Stimulated activated naive B cell treated with anti-CD40 and anti-IgM and Interleukin-4, amounts not matched to agents 10 μg/mL and 1 μg/mL and 100 μg/mL, for 72 hours (primary cell): ENCODE data around the gene RSPRY1.
"Not testable (repeated sequence)": the region's sequence is repeated elsewhere in the genome, so short reads cannot be mapped to it uniquely, and the experiment has no call there.

Source experiments
- ATAC-seq, 2 donors: fragments of 150-1000 bp; cut with Tn5 transposase; replicated peaks; 2 replicates each; pipeline ENCODE4 v1.10.0; 2021; ENCODE audit warnings: moderate library complexity in 1 of 2
- DNase-seq: peaks from one replicate; pipeline ENCODE4 v3.0.0; 2021
- H3K27ac Mint-ChIP-seq: one replicate; pipeline ENCODE4 v1.8.0; 2022; ENCODE audit warnings: mild to moderate bottlenecking, mixed read lengths
- H3K27me3 Mint-ChIP-seq, 2 donors: one replicate each; pipeline ENCODE4 v1.8.0; 2022; ENCODE audit warnings: mixed read lengths in 2 of 2
- H3K36me3 Mint-ChIP-seq, 2 donors: one replicate each; pipeline ENCODE4 v1.8.0; 2022; ENCODE audit warnings: mixed read lengths in 2 of 2, mild to moderate bottlenecking in 1 of 2
- H3K4me1 Mint-ChIP-seq, 2 donors: one replicate each; pipeline ENCODE4 v1.8.0; 2022; ENCODE audit warnings: mixed read lengths in 2 of 2, mild to moderate bottlenecking in 1 of 2
- H3K4me3 Mint-ChIP-seq, 2 donors: one replicate each; pipeline ENCODE4 v1.8.0; 2022; ENCODE audit warnings: mild to moderate bottlenecking in 2 of 2, mixed read lengths in 2 of 2, moderate library complexity in 1 of 2
- H3K9me3 Mint-ChIP-seq, 2 donors: one replicate each; pipeline ENCODE4 v1.8.0; 2022; ENCODE audit warnings: mixed read lengths in 2 of 2, mild to moderate bottlenecking in 1 of 2

RSPRY1 gene

DNA sequence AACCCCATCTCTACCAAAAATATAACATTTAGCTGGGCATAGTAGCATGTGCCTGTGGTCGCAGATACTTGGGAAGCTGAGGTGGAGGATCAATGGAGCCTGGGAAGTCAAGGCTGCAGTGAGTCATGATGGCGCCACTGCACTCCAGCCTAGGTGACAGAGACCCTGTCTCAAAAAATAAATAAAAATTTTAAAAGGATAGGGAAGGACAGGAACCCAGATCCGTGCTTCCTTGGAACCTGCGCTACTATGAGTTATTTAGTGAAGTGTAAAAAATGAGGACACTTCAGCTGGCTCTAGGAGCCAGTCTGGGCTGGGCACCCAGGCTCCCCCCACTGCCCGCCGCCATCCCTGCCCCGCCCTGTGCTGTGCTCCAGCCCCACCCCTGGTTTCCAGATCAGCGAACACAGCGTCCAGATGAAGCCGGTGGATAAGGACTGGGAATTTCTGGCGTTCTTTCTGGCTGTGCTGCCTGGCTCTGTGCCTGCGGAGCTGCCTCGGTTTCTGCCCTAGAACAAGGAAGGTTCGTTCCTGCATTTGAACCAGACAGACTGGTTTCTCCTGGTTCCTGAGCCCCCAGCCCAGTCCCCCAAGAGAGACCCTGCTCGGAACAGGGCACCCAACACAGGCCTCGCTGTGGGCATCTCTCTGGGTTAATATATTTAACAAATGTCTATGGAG, 79.9 kb downstream of the RSPRY1 start:
- ATAC-seq (no peak), DNase-seq (no peak)
- Mint-ChIP-seq H3K27ac (no peak overlapping the region), H3K27me3 (no peaks in the 10 kb centered on the region), H3K4me3 (no peak overlapping the region), H3K36me3 (no peaks in the 10 kb centered on the region), H3K9me3 (no peaks in the 10 kb centered on the region), H3K4me1 (no peaks in the 10 kb centered on the region)

GRCh38 chr16:57266531-57267260, 80.6 kb downstream of the RSPRY1 start:
- Mint-ChIP-seq H3K27me3 (no peaks in the 10 kb centered on the region), H3K27ac (peak overlapping the region; percentile 42), H3K9me3 (no peaks in the 10 kb centered on the region), H3K4me3 (no peak overlapping the region), H3K4me1 (no peaks in the 10 kb centered on the region), H3K36me3 (no peaks in the 10 kb centered on the region)
- ATAC-seq (no peak), DNase-seq (no peak)

DNA sequence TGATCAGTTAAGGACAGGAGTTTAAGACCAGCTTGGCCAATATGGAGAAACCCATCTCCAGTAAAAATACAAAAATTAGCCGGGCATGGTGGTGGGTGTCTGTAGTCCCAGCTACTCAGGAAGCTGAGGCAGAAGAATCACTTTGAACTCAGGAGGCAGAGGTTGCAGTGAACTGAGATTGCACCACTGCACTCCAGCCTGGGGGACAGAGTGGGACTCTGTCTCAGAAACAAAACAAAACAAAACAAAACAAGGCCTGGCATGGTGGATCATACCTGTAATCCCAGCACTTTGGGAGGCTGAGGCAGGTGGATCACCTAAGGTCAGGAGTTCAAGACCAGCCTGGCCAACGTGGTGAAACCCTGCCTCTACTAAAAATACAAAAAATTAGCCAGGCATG, 81.2 kb downstream of the RSPRY1 start:
- not testable (repeated sequence) for H3K4me1 Mint-ChIP-seq, H3K9me3 Mint-ChIP-seq, DNase-seq, H3K36me3 Mint-ChIP-seq, H3K27ac Mint-ChIP-seq, H3K27me3 Mint-ChIP-seq, H3K4me3 Mint-ChIP-seq, ATAC-seq

DNA sequence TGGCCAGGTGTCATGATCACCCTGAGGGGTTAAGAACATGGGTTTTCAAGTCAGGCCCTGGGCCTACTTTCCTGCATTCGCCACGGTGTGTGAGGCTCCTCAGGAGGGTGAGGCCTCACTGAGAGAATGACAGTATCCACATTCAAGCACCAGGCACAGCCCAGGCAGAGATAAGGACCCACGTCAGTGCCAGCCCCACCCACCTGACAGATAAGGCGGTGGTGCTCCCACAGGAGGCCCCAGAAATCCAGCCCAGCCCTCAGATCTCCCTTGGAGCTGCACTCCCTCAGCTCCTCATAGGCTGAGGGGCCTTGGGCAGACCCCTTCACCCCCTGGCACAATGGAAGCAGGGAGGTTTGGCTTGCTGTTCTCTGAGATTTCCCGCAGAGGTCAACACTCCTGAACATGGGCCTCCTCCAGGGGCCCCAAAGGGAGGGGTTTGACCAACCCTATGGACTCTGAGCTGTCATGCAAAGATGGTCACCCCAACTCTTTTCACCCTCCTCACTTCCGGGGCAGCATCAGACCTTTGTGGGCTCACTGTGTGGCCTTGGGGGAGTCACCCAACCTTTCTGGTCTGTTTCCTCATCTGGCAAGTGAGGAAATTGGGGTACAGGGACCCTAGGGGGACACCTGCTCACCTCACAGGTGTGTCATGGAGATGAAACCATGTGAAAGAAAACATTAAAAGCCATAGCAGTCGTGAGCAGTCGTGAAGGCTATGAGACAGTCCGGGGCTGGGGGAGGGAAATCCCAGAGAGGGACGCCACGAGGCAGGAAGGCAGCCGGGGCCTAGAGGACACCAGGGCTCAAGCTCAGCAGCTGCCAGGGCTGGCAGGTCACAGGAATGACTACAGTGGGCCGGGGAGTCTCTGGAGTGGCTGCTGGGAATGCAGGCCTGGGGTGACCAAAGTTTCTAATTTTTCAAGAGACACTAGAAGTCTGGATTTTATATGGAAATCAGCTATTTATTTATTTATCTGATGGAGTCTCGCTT, 83.0 kb downstream of the RSPRY1 start:
- ATAC-seq (no peak), DNase-seq (no peak)
- Mint-ChIP-seq H3K27ac (no peak overlapping the region), H3K27me3 (no peaks in the 10 kb centered on the region), H3K36me3 (no peaks in the 10 kb centered on the region), H3K9me3 (no peaks in the 10 kb centered on the region), H3K4me3 (no peak overlapping the region), H3K4me1 (no peaks in the 10 kb centered on the region)

GRCh38 chr16:57270221-57271062, 84.3 kb downstream of the RSPRY1 start:
- H3K27me3 Mint-ChIP-seq = peaks cover 0 to 3% of the 10 kb centered on the region in 2 donors
- no peaks in the 10 kb centered on the region for H3K9me3 Mint-ChIP-seq
- H3K4me1 Mint-ChIP-seq = no peaks in the 10 kb centered on the region
- no peak overlapping the region for H3K27ac Mint-ChIP-seq
- H3K4me3 Mint-ChIP-seq = no peak overlapping the region
- no peak for DNase-seq
- ATAC-seq = no peak
- H3K36me3 Mint-ChIP-seq = no peaks in the 10 kb centered on the region

DNA sequence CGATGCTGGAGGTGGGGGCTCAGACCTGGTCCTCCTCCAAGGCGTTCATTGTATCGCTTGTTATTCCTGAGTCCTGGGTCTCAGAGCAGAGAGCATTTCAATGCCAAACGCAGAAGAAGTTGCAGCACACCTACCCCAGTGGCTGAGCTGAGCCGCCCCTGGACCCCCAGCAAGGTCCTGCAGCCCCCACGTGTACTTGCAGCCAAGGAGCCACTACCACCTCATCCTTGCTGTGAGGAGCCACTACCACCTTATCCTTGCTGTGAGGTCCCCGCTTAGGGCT, 84.9 kb downstream of the RSPRY1 start:
- H3K9me3 Mint-ChIP-seq = no peaks in the 10 kb centered on the region
- H3K27ac Mint-ChIP-seq = no peak overlapping the region
- DNase-seq = no peak
- no peaks in the 10 kb centered on the region for H3K36me3 Mint-ChIP-seq
- ATAC-seq = no peak
- peaks cover 0 to 8% of the 10 kb centered on the region in 2 donors for H3K27me3 Mint-ChIP-seq
- H3K4me3 Mint-ChIP-seq = no peak overlapping the region
- no peaks in the 10 kb centered on the region for H3K4me1 Mint-ChIP-seq

GRCh38 chr16:57271867-57272495, 85.9 kb downstream of the RSPRY1 start:
- H3K9me3 Mint-ChIP-seq = no peaks in the 10 kb centered on the region
- DNase-seq (no peak), ATAC-seq (no peak)
- no peak overlapping the region for H3K27ac Mint-ChIP-seq
- H3K36me3 Mint-ChIP-seq = no peaks in the 10 kb centered on the region
- H3K4me3 Mint-ChIP-seq = no peak overlapping the region
- H3K27me3 Mint-ChIP-seq = peaks cover 5 to 8% of the 10 kb centered on the region in 2 donors
- peaks cover 5% of the 10 kb centered on the region in 2 donors for H3K4me1 Mint-ChIP-seq

DNA sequence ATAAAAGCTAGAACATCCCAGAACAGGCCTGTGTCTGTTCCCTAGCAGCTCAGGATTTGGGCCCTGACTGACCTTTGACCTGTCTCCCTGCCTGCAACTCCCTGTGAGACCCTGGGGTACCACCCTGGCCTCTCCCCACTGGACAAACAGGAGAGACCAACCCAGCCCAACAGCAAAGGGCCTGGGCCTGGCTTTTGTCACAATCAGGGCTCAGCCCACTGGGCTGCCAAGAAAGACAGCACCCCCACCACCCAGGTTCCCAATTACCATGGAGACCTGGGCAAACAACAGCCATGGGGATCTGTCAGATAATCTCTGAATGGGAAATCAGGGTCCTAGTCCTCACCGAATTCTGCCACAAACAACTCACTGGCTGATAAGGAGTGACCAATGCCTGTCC, 87.2 kb downstream of the RSPRY1 start:
- H3K36me3 Mint-ChIP-seq = no peaks in the 10 kb centered on the region
- DNase-seq (no peak), ATAC-seq (no peak)
- no peak overlapping the region for H3K4me3 Mint-ChIP-seq
- peaks cover 5 to 15% of the 10 kb centered on the region in 2 donors for H3K27me3 Mint-ChIP-seq
- H3K9me3 Mint-ChIP-seq = no peaks in the 10 kb centered on the region
- H3K4me1 Mint-ChIP-seq = peaks cover 7 to 16% of the 10 kb centered on the region in 2 donors
- H3K27ac Mint-ChIP-seq = no peak overlapping the region

GRCh38 chr16:57273826-57274225, 87.7 kb downstream of the RSPRY1 start:
- Mint-ChIP-seq H3K27ac (no peak overlapping the region), H3K36me3 (no peaks in the 10 kb centered on the region), H3K9me3 (no peaks in the 10 kb centered on the region), H3K4me1 (peaks cover 7 to 16% of the 10 kb centered on the region in 2 donors), H3K4me3 (no peak overlapping the region), H3K27me3 (peaks cover 5 to 18% of the 10 kb centered on the region in 2 donors)
- DNase-seq (no peak), ATAC-seq (no peak)

- not testable (repeated sequence) for H3K36me3 Mint-ChIP-seq, H3K4me3 Mint-ChIP-seq, H3K27ac Mint-ChIP-seq, DNase-seq, ATAC-seq, H3K9me3 Mint-ChIP-seq
- Mint-ChIP-seq H3K27me3 (peaks cover 5 to 22% of the 10 kb centered on the region in 2 donors), H3K4me1 (peaks cover 7 to 16% of the 10 kb centered on the region in 2 donors)
Measured at GRCh38 chr16:57275946-57276345, 89.8 kb downstream of the RSPRY1 start.

GRCh38 chr16:57276596-57276995, 90.5 kb downstream of the RSPRY1 start:
- Mint-ChIP-seq H3K36me3 (no peaks in the 10 kb centered on the region), H3K27ac (no peak overlapping the region), H3K27me3 (peaks cover 6 to 27% of the 10 kb centered on the region in 2 donors), H3K4me3 (no peak overlapping the region), H3K9me3 (no peaks in the 10 kb centered on the region), H3K4me1 (peaks cover 7 to 16% of the 10 kb centered on the region in 2 donors)
- ATAC-seq (no peak), DNase-seq (no peak)

GRCh38 chr16:57277586-57277985, 91.5 kb downstream of the RSPRY1 start:
- no peak overlapping the region for H3K27ac Mint-ChIP-seq
- peaks cover 16 to 37% of the 10 kb centered on the region in 2 donors for H3K27me3 Mint-ChIP-seq
- H3K9me3 Mint-ChIP-seq = no peaks in the 10 kb centered on the region
- peaks cover 7 to 16% of the 10 kb centered on the region in 2 donors for H3K4me1 Mint-ChIP-seq
- no peak overlapping the region for H3K4me3 Mint-ChIP-seq
- DNase-seq (no peak), ATAC-seq (peak; percentile 80 to 88)
- H3K36me3 Mint-ChIP-seq = no peaks in the 10 kb centered on the region

GRCh38 chr16:57278494-57278893, 92.4 kb downstream of the RSPRY1 start:
- peaks cover 7 to 17% of the 10 kb centered on the region in 2 donors for H3K4me1 Mint-ChIP-seq
- H3K27me3 Mint-ChIP-seq = peaks cover 23 to 46% of the 10 kb centered on the region in 2 donors
- ATAC-seq (no peak), DNase-seq (no peak)
- H3K4me3 Mint-ChIP-seq = no peak overlapping the region
- no peaks in the 10 kb centered on the region for H3K9me3 Mint-ChIP-seq
- no peaks in the 10 kb centered on the region for H3K36me3 Mint-ChIP-seq
- no peak overlapping the region for H3K27ac Mint-ChIP-seq
